T-cell (primary cell): ENCODE data around the gene FAM98C. TPM values are rescaled to one million over a fixed set of nuclear protein-coding genes. Genes with fewer than 3 reads are reported as not detected.

ENCODE experiments used
- ATAC-seq, 4 experiments: fragments of 200-7000 bp in 3 of 4; fragments of 150-1000 bp in 1 of 4; cut with Tn5 transposase; replicated peaks in 1 of 4; 1 replicate in 3 of 4; 2 replicates in 1 of 4; pipeline ENCODE4 v1.10.0; 2021; ENCODE audit warnings: moderate library complexity in 3 of 4, mild to moderate bottlenecking in 2 of 4, moderate number of reproducible peaks in 1 of 4
- CTCF ChIA-PET, 2 donors: fragments of 300-600 bp; sonication (Branson Sonifier 250); formaldehyde crosslinking; loops; one replicate each; lab custom pipeline; 2022; ENCODE audit warnings: antibody characterized with exemption in 2 of 2; lab: Charles Lee
- POLR2A ChIA-PET, 2 donors: fragments of 300-600 bp; sonication (Branson Sonifier 250); formaldehyde crosslinking; loops; one replicate each; lab custom pipeline; 2022; ENCODE audit warnings: antibody characterized with exemption in 2 of 2; lab: Charles Lee
- DNase-seq, 35 experiments: peaks; one replicate each; pipeline versions ENCODE4 v3.0.0 to v3.0.0-alpha.2; 2013 to 2023
- H3K27ac ChIP-seq: one replicate; pipeline ENCODE4 v1.5.1; 2013; ENCODE audit warnings: low read length
- H3K27me3 ChIP-seq, 2 experiments: replicated peaks in 1 of 2; 1 replicate in 1 of 2; 2 replicates in 1 of 2; pipeline versions ENCODE4 v1.6.1 to v1.7.0; 2013; ENCODE audit warnings: low read length in 1 of 2, mixed read lengths in 1 of 2; ENCODE audit not compliant: control insufficient read depth in 2 of 2, insufficient read depth in 2 of 2; ENCODE audit errors: extremely low read depth in 1 of 2
- H3K36me3 ChIP-seq, 2 donors: 1 replicate in 1 of 2; 2 replicates in 1 of 2; pipeline versions ENCODE4 v1.6.1 to v1.7.0; 2013; ENCODE audit warnings: low read length in 1 of 2; ENCODE audit not compliant: control insufficient read depth in 2 of 2, insufficient read depth in 1 of 2; ENCODE audit errors: extremely low read depth in 1 of 2
- H3K4me1 ChIP-seq, 2 experiments: 1 replicate in 1 of 2; 2 replicates in 1 of 2; pipeline versions ENCODE4 v1.6.1 to v1.7.0; 2013; ENCODE audit warnings: low read length in 2 of 2, mixed read lengths in 1 of 2; ENCODE audit not compliant: insufficient read depth in 2 of 2, control insufficient read depth in 1 of 2; ENCODE audit errors: extremely low read depth in 1 of 2
- H3K4me3 ChIP-seq, 2 donors: 1 replicate in 1 of 2; 2 replicates in 1 of 2; pipeline versions ENCODE4 v1.5.1 to v1.7.0; 2013; ENCODE audit warnings: mild to moderate bottlenecking in 2 of 2, low read length in 1 of 2, moderate library complexity in 1 of 2; ENCODE audit not compliant: control insufficient read depth in 1 of 2; ENCODE audit errors: extremely low read depth in 1 of 2
- H3K9me3 ChIP-seq: 2 replicates; pipeline ENCODE4 v1.7.0; 2013
- H3K27ac Mint-ChIP-seq, 2 donors: one replicate each; pipeline ENCODE4 v1.8.0; 2020 to 2021; ENCODE audit warnings: mild to moderate bottlenecking in 2 of 2, mixed read lengths in 2 of 2
- H3K27me3 Mint-ChIP-seq, 2 donors: one replicate each; pipeline ENCODE4 v1.8.0; 2021 to 2022; ENCODE audit warnings: mixed read lengths in 2 of 2
- H3K36me3 Mint-ChIP-seq: one replicate; pipeline ENCODE4 v1.8.0; 2021; ENCODE audit warnings: mixed read lengths
- H3K4me1 Mint-ChIP-seq, 3 donors: one replicate each; pipeline ENCODE4 v1.8.0; 2020 to 2022; ENCODE audit warnings: mixed read lengths in 3 of 3, mild to moderate bottlenecking in 1 of 3
- H3K4me3 Mint-ChIP-seq, 3 donors: one replicate each; pipeline ENCODE4 v1.8.0; 2020 to 2022; ENCODE audit warnings: mild to moderate bottlenecking in 3 of 3, mixed read lengths in 3 of 3, moderate library complexity in 3 of 3
- H3K9me3 Mint-ChIP-seq, 3 donors: one replicate each; pipeline ENCODE4 v1.8.0; 2020 to 2022; ENCODE audit warnings: mixed read lengths in 3 of 3
- WGBS: methylation state at CpG from one replicate; pipeline ENCODE4 v1.1.5; 2013; ENCODE audit warnings: missing lambda C conversion rate; ENCODE audit not compliant: insufficient coverage; 5-methylcytosine and 5-hydroxymethylcytosine counted together
- total RNA-seq, 35 experiments: library from RNA in 6 of 35; stranded (reverse) in 6 of 35; fragments of 120-200 nt in 1 of 35; gene quantifications; one replicate each; pipeline versions ENCODE4 v1.2.1 to v1.2.4 and lab custom pipeline; 2013 to 2026

FAM98C gene
- total RNA-seq, 5 donors from 2014 or later (not counting 1 experiment from before 2014, with no cell fraction given): 31.9 to 62.1 (median 57.4) TPM

GRCh38 chr19:38375098-38375493, 27.8 kb upstream of the FAM98C start:
- peaks cover 0 to 10% of the 10 kb centered on the region in 2 experiments for H3K27me3 ChIP-seq
- Mint-ChIP-seq H3K4me3 (peak overlapping the region; percentile 98 to 100 (median 99)), H3K27ac (peak overlapping the region; percentile 97 to 98), H3K36me3 (peaks cover 29% of the 10 kb centered on the region), H3K9me3 (no peaks in the 10 kb centered on the region), H3K27me3 (peaks cover 0 to 10% of the 10 kb centered on the region in 2 donors), H3K4me1 (peaks cover 30 to 35% (median 32%) of the 10 kb centered on the region in 3 donors)
- ATAC-seq: no peak
- H3K36me3 ChIP-seq: peaks cover 11 to 22% of the 10 kb centered on the region in 2 donors
- peak overlapping the region; percentile 75 for H3K27ac ChIP-seq
- DNase-seq: no peak
- peak overlapping the region; percentile 74 to 92 for H3K4me3 ChIP-seq
- no peaks in the 10 kb centered on the region for H3K9me3 ChIP-seq
- peaks cover 15 to 37% of the 10 kb centered on the region in 2 experiments for H3K4me1 ChIP-seq
- WGBS: 4% methylated on average over 18 of the region's 18 CpGs
- ChIA-PET POLR2A (interaction anchor here in 1 of 2 donors (0.6 to 1.6 kb wide), 2 partner anchors 13 to 295 kb away, joined by 3 to 7 read pairs; partner anchors contain the start of gene GGN), CTCF (interaction anchor here (0.6 to 4.9 kb wide), 5 partner anchors 13 to 555 kb away, joined by 5 to 54 read pairs (median 15); partner anchors contain the start of genes CATSPERG (in 1 of the 2), FAM98C (in 1 of the 2), GGN (in 1 of the 2) and MRPS12 (in 1 of the 2))

DNA sequence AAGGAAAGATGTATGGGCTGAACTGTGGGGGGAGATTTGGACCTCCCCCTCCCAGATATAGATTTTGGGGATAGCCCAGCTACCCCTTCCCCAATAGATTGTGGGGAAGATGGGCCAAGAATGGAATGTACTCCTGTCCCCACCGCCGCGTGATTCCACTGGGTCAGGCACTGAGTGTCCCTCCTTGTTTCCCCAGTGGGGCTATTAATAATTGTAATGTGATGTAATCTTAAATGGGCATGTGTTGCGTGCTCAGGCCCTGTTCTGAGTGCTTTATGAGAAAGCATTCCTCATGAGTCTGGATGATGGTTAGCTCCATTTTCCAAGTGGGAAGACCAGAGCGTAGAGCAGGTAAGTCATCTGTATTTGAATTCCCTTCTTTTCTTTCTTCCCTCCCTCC, 27.1 kb upstream of the FAM98C start:
- Histone ChIP-seq H3K27me3 (peaks cover 0 to 9% of the 10 kb centered on the region in 2 experiments), H3K36me3 (peaks cover 11 to 29% of the 10 kb centered on the region in 2 donors), H3K4me1 (peaks cover 15 to 37% of the 10 kb centered on the region in 2 experiments), H3K9me3 (no peaks in the 10 kb centered on the region), H3K27ac (no peak overlapping the region), H3K4me3 (peak overlapping the region; percentile 74 to 92)
- H3K4me3 Mint-ChIP-seq: peak overlapping the region; percentile 98 to 100 (median 99)
- no CpG with 5 or more reads among the region's 5 CpGs for WGBS
- peak overlapping the region in 1 of 2 donors; percentile 97 for H3K27ac Mint-ChIP-seq
- DNase-seq: no peak
- peaks cover 30 to 35% (median 32%) of the 10 kb centered on the region in 3 donors for H3K4me1 Mint-ChIP-seq
- peaks cover 0 to 6% of the 10 kb centered on the region in 2 donors for H3K27me3 Mint-ChIP-seq
- ChIA-PET CTCF (interaction anchor here in 1 of 2 donors (0.7 to 4.9 kb wide), 3 partner anchors 12 to 243 kb away, joined by 3 to 54 read pairs (median 3); partner anchors contain the start of genes EIF3K, FAM98C and GGN), POLR2A (interaction anchor here in 1 of 2 donors (0.6 to 1.6 kb wide), 2 partner anchors 12 to 602 kb away, joined by 4 to 7 read pairs; partner anchors contain the start of gene GGN)
- H3K36me3 Mint-ChIP-seq: peaks cover 33% of the 10 kb centered on the region
- no peaks in the 10 kb centered on the region for H3K9me3 Mint-ChIP-seq
- no peak for ATAC-seq

DNA sequence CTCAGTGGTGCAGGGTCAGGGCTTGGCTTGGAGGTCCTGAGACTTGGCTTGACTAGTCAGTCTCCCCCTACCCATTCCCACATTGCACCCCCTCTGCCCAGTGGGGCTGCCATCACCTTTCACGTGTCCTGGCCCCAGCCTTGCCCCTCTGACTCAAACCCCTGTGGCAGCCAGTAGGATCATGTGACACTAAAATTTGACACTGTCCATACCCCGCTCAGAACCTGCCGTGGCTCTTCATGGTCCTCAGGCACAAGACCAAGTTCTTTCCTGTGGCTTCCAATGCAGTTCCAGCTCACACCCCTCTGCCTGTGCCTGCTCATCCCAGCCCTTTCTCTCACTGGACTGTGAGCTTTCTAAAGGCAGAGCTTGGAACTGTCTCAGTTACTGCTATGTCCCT, 26.3 kb upstream of the FAM98C start:
- H3K27me3 Mint-ChIP-seq: peaks cover 0 to 4% of the 10 kb centered on the region in 2 donors
- WGBS: 87% methylated on average over 3 of the region's 3 CpGs
- H3K36me3 ChIP-seq: peaks cover 12 to 37% of the 10 kb centered on the region in 2 donors
- no peaks in the 10 kb centered on the region for H3K9me3 ChIP-seq
- H3K27me3 ChIP-seq: peaks cover 0 to 6% of the 10 kb centered on the region in 2 experiments
- peaks cover 30 to 35% (median 32%) of the 10 kb centered on the region in 3 donors for H3K4me1 Mint-ChIP-seq
- H3K36me3 Mint-ChIP-seq: peaks cover 40% of the 10 kb centered on the region
- H3K9me3 Mint-ChIP-seq: no peaks in the 10 kb centered on the region
- peak overlapping the region; percentile 73 to 100 (median 98) for H3K4me3 Mint-ChIP-seq
- peak overlapping the region; percentile 24 to 61 for H3K27ac Mint-ChIP-seq
- POLR2A ChIA-PET: interaction anchor here in 1 of 2 donors (0.6 to 1.6 kb wide), 2 partner anchors 11 to 603 kb away, joined by 4 to 7 read pairs; partner anchors contain the start of gene GGN
- CTCF ChIA-PET: interaction anchor here in 1 of 2 donors (0.7 to 4.9 kb wide), 3 partner anchors 11 to 242 kb away, joined by 3 to 54 read pairs (median 3); partner anchors contain the start of genes EIF3K, FAM98C and GGN
- DNase-seq (no peak), ATAC-seq (no peak)
- H3K4me1 ChIP-seq: peaks cover 15 to 37% of the 10 kb centered on the region in 2 experiments
- no peak overlapping the region for H3K27ac ChIP-seq
- H3K4me3 ChIP-seq: no peak overlapping the region

GRCh38 chr19:38377052-38377451, 25.8 kb upstream of the FAM98C start:
- no peak overlapping the region for H3K4me3 ChIP-seq
- H3K27me3 ChIP-seq: peaks cover 0 to 8% of the 10 kb centered on the region in 2 experiments
- H3K36me3 Mint-ChIP-seq: peaks cover 45% of the 10 kb centered on the region
- no peak overlapping the region for H3K27ac ChIP-seq
- no CpG with 5 or more reads among the region's 4 CpGs for WGBS
- H3K27ac Mint-ChIP-seq: no peak overlapping the region
- H3K4me1 Mint-ChIP-seq: peaks cover 30 to 35% (median 32%) of the 10 kb centered on the region in 3 donors
- POLR2A ChIA-PET: no interaction called here
- H3K9me3 ChIP-seq: no peaks in the 10 kb centered on the region
- DNase-seq (no peak), ATAC-seq (no peak)
- no peaks in the 10 kb centered on the region for H3K9me3 Mint-ChIP-seq
- peaks cover 15 to 37% of the 10 kb centered on the region in 2 experiments for H3K4me1 ChIP-seq
- peak overlapping the region in 2 of 3 donors; percentile 73 to 100 for H3K4me3 Mint-ChIP-seq
- peaks cover 17 to 42% of the 10 kb centered on the region in 2 donors for H3K36me3 ChIP-seq
- H3K27me3 Mint-ChIP-seq: peaks cover 0 to 4% of the 10 kb centered on the region in 2 donors
- CTCF ChIA-PET: interaction anchor here in 1 of 2 donors (4.9 kb wide), 1 partner anchor 26 kb away, joined by 54 read pairs; the partner anchor contains the start of gene FAM98C

DNA sequence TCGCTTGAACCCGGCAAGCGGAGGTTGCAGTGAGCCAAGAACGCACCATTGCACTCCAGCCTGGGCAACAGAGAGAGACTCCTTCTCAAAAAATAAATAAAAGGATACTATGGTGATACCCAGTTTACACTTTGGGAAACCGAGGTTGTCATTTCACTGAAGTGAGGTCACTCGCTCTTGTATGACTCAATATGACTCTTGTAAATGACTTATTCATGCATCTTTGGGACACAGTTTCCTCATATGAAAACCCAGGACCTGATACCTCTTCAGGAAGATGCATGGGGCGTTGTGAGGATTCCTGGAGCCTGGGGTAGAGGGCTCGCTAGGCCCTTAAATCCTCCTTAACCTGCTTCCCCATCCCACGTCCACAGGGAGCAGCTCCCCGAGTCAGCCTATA, 24.0 kb upstream of the FAM98C start:
- Histone ChIP-seq H3K36me3 (peaks cover 19 to 59% of the 10 kb centered on the region in 2 donors), H3K27ac (no peak overlapping the region), H3K4me1 (peaks cover 15 to 34% of the 10 kb centered on the region in 2 experiments), H3K27me3 (peaks cover 0 to 13% of the 10 kb centered on the region in 2 experiments), H3K4me3 (no peak overlapping the region), H3K9me3 (no peaks in the 10 kb centered on the region)
- no peak overlapping the region for H3K27ac Mint-ChIP-seq
- no peak overlapping the region for H3K4me3 Mint-ChIP-seq
- DNase-seq (no peak), ATAC-seq (no peak)
- H3K27me3 Mint-ChIP-seq: peaks cover 0 to 4% of the 10 kb centered on the region in 2 donors
- peaks cover 30 to 35% (median 32%) of the 10 kb centered on the region in 3 donors for H3K4me1 Mint-ChIP-seq
- ChIA-PET CTCF (no interaction called here), POLR2A (interaction anchor here in 1 of 2 donors (0.6 kb wide), 1 partner anchor 35 kb away, joined by 5 read pairs; no protein-coding TSS in a partner anchor)
- 90% methylated on average over 4 of the region's 10 CpGs for WGBS
- no peaks in the 10 kb centered on the region for H3K9me3 Mint-ChIP-seq
- peaks cover 62% of the 10 kb centered on the region for H3K36me3 Mint-ChIP-seq

GRCh38 chr19:38381138-38381537, 21.8 kb upstream of the FAM98C start:
- CTCF ChIA-PET: no interaction called here
- no peak overlapping the region for H3K4me3 ChIP-seq
- 100% methylated on average over 6 of the region's 9 CpGs for WGBS
- ATAC-seq (no peak), DNase-seq (no peak)
- no peak overlapping the region for H3K27ac Mint-ChIP-seq
- peaks cover 19 to 62% of the 10 kb centered on the region in 2 donors for H3K36me3 ChIP-seq
- H3K27me3 Mint-ChIP-seq: peaks cover 0 to 4% of the 10 kb centered on the region in 2 donors
- H3K27ac ChIP-seq: no peak overlapping the region
- peaks cover 11 to 22% (median 17%) of the 10 kb centered on the region in 3 donors for H3K4me1 Mint-ChIP-seq
- H3K4me3 Mint-ChIP-seq: no peak overlapping the region
- H3K36me3 Mint-ChIP-seq: peaks cover 58% of the 10 kb centered on the region
- H3K9me3 ChIP-seq: no peaks in the 10 kb centered on the region
- no peaks in the 10 kb centered on the region for H3K9me3 Mint-ChIP-seq
- POLR2A ChIA-PET: no interaction called here
- peaks cover 0 to 34% of the 10 kb centered on the region in 2 experiments for H3K27me3 ChIP-seq
- H3K4me1 ChIP-seq: peaks cover 2 to 25% of the 10 kb centered on the region in 2 experiments
